Neutrophil (primary cell): ENCODE measurements around the gene TNFAIP8L2.

ENCODE experiments used
- H3K27ac ChIP-seq: fragments of 200-600 bp; sonication (generic); 2 replicates; pipeline ENCODE4 v1.5.1; 2016; ENCODE audit warnings: mild to moderate bottlenecking, moderate library complexity
- H3K27me3 ChIP-seq: fragments of 200-600 bp; sonication (generic); 2 replicates; pipeline ENCODE4 v1.6.0; 2016; ENCODE audit warnings: mild to moderate bottlenecking
- H3K36me3 ChIP-seq: fragments of 200-600 bp; sonication (generic); 2 replicates; pipeline ENCODE4 v1.5.1; 2017
- H3K4me1 ChIP-seq, 2 experiments: fragments of 200-600 bp in 1 of 2; sonication (generic) in 1 of 2; 1 replicate in 1 of 2; 2 replicates in 1 of 2; pipeline versions ENCODE4 v1.5.1 to v1.6.1; 2013 to 2016; ENCODE audit warnings: low read depth in 1 of 2, low read length in 1 of 2, mild to moderate bottlenecking in 1 of 2, moderate library complexity in 1 of 2; ENCODE audit not compliant: control insufficient read depth in 1 of 2, insufficient read depth in 1 of 2
- H3K4me3 ChIP-seq, 2 experiments: fragments of 200-600 bp in 1 of 2; sonication (generic) in 1 of 2; 1 replicate in 1 of 2; 2 replicates in 1 of 2; pipeline ENCODE4 v1.5.1; 2013 to 2016; ENCODE audit warnings: low read depth in 1 of 2, low read length in 1 of 2, mild to moderate bottlenecking in 1 of 2, moderate library complexity in 1 of 2
- H3K9me3 ChIP-seq: fragments of 200-600 bp; sonication (generic); 2 replicates; pipeline ENCODE4 v1.5.1; 2016
- TF ChIP-seq, protein P1 (sequence below): fragments of 200-600 bp; sonication (generic); IDR thresholded peaks from 2 replicates; pipeline ENCODE4 v1.5.1; 2016; ENCODE audit warnings: antibody characterized with exemption

The TNFAIP8L2 gene

DNA sequence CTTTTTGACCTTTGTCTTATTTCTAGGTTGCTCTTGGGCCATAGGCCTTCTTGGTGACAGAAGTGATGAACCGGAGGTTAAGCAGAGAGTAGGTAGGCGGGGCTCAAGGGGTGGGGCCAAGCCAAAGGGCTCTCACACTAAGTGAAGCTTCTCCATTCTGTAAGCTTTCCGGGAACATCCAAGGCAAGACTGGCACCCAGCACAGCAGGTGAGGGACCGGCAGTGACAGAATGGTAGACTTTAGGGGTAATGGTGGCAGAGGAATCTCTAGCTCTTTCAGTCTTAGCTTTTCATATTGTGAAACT lies at the start of gene TNFAIP8L2:
TNFAIP8L2 (plus strand) TSS at position 135 of the 305 bp plus-strand sequence. CDS start 2,049 bp downstream, outside the sequence.
- TF ChIP-seq, protein P1, sequence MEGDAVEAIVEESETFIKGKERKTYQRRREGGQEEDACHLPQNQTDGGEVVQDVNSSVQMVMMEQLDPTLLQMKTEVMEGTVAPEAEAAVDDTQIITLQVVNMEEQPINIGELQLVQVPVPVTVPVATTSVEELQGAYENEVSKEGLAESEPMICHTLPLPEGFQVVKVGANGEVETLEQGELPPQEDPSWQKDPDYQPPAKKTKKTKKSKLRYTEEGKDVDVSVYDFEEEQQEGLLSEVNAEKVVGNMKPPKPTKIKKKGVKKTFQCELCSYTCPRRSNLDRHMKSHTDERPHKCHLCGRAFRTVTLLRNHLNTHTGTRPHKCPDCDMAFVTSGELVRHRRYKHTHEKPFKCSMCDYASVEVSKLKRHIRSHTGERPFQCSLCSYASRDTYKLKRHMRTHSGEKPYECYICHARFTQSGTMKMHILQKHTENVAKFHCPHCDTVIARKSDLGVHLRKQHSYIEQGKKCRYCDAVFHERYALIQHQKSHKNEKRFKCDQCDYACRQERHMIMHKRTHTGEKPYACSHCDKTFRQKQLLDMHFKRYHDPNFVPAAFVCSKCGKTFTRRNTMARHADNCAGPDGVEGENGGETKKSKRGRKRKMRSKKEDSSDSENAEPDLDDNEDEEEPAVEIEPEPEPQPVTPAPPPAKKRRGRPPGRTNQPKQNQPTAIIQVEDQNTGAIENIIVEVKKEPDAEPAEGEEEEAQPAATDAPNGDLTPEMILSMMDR: no peak
- Histone ChIP-seq H3K9me3 (no peaks in the 10 kb centered on the region), H3K36me3 (peaks cover 27% of the 10 kb centered on the region), H3K27me3 (no peaks in the 10 kb centered on the region), H3K4me1 (peaks cover 45 to 57% of the 10 kb centered on the region in 2 experiments), H3K4me3 (peak within 1 kb of the TSS; percentile 71 to 97), H3K27ac (peak within 1 kb of the TSS; percentile 96)

DNA sequence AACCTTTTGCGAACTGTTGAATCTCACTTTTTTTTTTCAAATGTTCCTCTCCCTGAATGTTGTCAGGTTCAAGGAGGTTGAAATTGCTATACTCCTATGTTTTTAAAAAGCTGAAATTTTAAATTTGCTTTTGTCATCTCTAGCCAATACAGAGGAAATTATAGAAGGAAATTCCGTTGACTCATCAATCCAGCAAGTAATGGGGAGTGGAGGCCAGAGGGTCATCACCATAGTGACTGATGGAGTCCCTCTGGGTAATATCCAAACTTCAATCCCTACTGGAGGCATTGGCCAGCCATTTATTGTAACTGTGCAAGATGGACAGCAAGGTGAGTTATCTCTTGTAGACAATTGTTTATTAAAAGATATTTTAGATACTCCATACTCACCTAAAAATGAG lies 49.6 kb upstream of the TNFAIP8L2 start:
- no peak overlapping the region for H3K27ac ChIP-seq
- H3K36me3 ChIP-seq: peaks cover 16% of the 10 kb centered on the region
- no peak overlapping the region for H3K4me3 ChIP-seq
- H3K9me3 ChIP-seq: no peaks in the 10 kb centered on the region
- TF ChIP-seq, protein P1: no peak
- H3K27me3 ChIP-seq: no peaks in the 10 kb centered on the region
- H3K4me1 ChIP-seq: no peaks in the 10 kb centered on the region

DNA sequence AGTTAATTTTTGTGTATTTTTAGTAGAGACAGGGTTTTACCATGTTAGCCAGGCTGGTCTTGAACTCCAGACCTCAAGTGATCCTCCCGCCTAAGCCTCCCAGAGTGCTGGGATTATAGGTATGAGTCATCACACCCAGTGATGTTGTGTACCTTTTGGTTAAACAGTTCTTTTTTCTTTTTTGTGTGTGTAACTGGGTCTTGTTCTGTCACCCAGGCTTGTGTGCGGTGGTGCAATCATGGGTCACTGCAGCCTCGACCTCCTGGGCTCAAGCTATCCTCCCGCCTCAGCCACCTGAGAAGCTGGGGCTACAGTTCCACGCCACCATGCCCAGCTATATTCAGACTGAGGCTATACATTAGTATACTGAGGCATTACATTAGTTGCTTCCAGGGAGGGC lies 48.1 kb upstream of the TNFAIP8L2 start:
- Histone ChIP-seq H3K4me3 (no peak overlapping the region), H3K27me3 (no peaks in the 10 kb centered on the region), H3K4me1 (no peaks in the 10 kb centered on the region), H3K9me3 (no peaks in the 10 kb centered on the region), H3K36me3 (peaks cover 12% of the 10 kb centered on the region), H3K27ac (no peak overlapping the region)
- TF ChIP-seq, protein P1: no peak

DNA sequence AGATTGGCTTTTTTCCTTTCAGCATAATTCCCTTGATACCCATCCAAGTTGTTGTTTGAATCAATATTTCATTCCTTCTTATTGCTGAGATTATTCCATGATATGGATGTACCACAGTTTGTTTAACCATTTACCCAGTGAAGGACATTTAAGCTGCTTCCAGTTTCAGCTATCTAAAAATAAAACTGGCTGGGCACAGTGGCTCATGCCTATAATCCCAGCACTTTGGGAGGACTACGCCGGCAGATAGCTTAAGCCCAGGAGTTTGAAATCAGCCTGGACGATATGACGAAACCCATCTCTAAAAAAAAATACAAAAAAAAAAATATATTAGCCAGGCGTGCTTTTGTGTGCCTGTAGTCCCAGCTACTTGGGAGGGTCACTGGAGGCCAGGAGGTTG lies 42.6 kb upstream of the TNFAIP8L2 start:
- Histone ChIP-seq H3K4me1 (no peaks in the 10 kb centered on the region), H3K27ac (no peak overlapping the region), H3K36me3 (peaks cover 13% of the 10 kb centered on the region), H3K4me3 (no peak overlapping the region), H3K9me3 (no peaks in the 10 kb centered on the region), H3K27me3 (no peaks in the 10 kb centered on the region)
- TF ChIP-seq, protein P1: no peak

DNA sequence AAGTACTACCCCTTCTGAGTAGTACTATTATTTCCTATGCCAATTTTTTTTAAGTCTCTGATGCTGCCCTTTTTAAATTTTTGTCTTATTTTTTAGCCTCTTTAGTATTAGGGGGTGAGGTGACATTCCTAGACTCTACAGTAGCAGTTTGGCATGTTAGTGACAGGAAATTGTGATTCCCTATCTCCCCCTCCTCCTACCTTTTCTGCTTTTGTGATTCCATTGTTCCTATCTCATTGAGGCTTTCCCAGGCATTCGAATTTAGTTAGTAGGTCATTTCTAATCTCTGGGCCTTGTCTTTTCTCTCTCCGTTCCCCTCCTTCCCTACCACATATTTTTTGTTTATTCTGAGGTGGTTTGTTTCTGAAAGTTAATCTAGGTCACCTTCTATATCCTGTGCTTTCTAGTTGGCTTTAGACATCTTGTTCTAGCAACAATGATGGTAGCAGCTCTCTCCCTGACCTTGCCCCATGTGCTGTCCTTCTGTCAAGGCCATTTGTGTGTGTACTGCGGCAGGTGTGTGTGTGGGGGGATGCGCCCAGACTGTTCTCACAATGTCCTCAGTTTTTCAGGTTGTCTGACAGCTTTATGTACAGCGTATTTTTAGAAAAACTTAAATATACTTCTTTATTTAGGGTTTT lies 31.6 kb upstream of the TNFAIP8L2 start:
- TF ChIP-seq, protein P1: no peak
- no peak overlapping the region for H3K4me3 ChIP-seq
- H3K27me3 ChIP-seq: no peaks in the 10 kb centered on the region
- peaks cover 7% of the 10 kb centered on the region for H3K36me3 ChIP-seq
- no peak overlapping the region for H3K27ac ChIP-seq
- H3K9me3 ChIP-seq: no peaks in the 10 kb centered on the region
- no peaks in the 10 kb centered on the region for H3K4me1 ChIP-seq

DNA sequence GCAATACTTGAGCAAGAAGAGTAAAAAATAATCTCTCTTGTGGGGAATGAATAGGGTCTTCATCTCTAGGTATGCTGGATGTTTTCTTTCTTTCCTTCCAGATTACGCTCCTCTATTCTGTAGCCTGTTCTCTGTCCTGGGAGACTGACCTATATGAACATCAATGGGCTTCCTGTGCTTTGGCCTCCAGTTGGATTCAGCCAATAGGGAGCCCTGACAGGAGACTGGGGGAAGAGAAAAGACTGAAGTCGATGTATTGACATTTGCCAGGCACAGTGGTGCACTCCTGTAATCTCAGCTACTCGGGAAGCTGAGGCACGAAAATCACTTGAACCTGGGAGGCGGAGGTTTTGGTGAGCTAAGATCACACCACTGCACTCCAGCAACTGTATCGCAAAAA lies 27.6 kb upstream of the TNFAIP8L2 start:
- no peak overlapping the region for H3K27ac ChIP-seq
- H3K4me1 ChIP-seq: peaks cover 11 to 13% of the 10 kb centered on the region in 2 experiments
- H3K4me3 ChIP-seq: no peak overlapping the region
- H3K27me3 ChIP-seq: peaks cover 15% of the 10 kb centered on the region
- H3K36me3 ChIP-seq: no peaks in the 10 kb centered on the region
- H3K9me3 ChIP-seq: no peaks in the 10 kb centered on the region
- TF ChIP-seq, protein P1: no peak
